GM18907 (cell line): Measurements from ENCODE around the gene FAM124B.

Experiments used
- ATAC-seq: cut with Tn5 transposase; IDR thresholded peaks from one replicate; pipeline ENCODE4 v1.9.1; 2021; ENCODE audit warnings: mild to moderate bottlenecking, moderate library complexity; ENCODE audit not compliant: unreplicated experiment

The FAM124B gene

GRCh38 chr2:224345492-224345891, 56.4 kb downstream of the FAM124B start:
- ATAC-seq: no peak

GRCh38 chr2:224343226-224343625, 58.7 kb downstream of the FAM124B start:
- no peak for ATAC-seq

DNA sequence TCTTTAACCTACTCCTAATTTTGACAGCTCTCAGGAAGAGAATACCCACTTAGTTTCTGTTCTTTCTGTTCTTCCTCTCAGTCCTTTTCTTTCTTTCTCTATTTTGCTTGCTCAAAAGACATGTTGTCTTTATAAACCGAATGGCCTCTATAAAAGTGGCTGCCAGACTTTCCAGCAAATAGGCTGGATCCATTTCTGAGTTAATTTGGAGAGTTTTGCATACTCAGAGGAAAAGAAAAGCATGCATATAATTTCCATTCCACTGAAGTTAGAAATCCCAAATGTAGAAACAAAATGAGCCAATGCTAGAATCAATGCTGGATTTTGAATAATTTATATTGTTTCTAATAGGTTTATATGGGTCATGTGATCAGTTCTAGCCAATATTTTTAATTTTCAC, 65.9 kb downstream of the FAM124B start:
- no peak for ATAC-seq

DNA sequence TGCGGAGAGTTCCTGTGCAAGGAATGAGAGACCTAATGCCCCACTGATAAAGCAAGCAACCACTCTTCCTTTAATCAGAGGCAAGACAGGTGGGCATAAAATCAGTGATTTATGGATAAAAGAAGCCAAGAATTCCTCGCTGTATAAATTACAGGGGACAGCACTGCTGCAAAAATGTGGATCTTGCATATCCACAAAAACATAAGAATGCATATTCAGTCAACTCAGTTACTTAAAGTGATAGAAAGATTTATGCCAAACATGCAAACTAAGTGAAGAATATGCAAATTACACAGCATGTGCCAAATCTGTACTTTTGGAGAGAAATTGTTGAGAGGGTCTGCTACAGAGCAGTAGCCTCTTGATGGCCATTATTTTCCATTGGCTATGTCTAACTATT, 67.2 kb downstream of the FAM124B start:
- ATAC-seq: no peak

- no peak for ATAC-seq
Measured at GRCh38 chr2:224333726-224334482, 68.0 kb downstream of the FAM124B start.

DNA sequence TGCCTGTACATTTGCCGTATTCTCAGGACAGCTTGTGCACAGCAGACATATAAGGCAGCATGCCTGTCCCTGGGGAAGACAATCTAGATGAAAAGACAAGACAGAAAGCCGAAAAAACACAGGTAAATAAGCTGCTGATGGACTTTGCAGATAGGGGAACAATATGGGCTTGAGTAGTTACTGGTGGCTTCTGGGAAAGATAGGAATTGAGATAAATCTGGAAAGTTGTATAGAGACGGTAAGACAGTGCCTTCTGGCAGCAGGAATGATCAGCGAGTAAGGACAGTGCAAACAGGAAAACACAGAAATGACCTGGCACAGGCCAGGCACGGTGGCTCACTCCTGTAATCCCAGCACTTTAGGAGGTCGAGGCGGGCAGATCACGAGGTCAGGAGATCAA, 70.2 kb downstream of the FAM124B start:
- ATAC-seq: no peak

- no peak for ATAC-seq
Measured at GRCh38 chr2:224328798-224329197, 73.1 kb downstream of the FAM124B start.
